PC-9 (cell line): ENCODE measurements around the gene MAGI2. TPM values are rescaled to one million over a fixed set of nuclear protein-coding genes. Genes with fewer than 3 reads are reported as not detected.

Experiments
- BruUV-seq: library from RNA; stranded (reverse); fragments of 400-500 nt; replicated peaks from 2 replicates; lab custom pipeline; 2021; lab: Mats Ljungman, UMichigan
- CTCF ChIA-PET: fragments of 300-600 bp; sonication (Branson Sonifier 250); formaldehyde crosslinking; loops from one replicate; lab custom pipeline; 2022; ENCODE audit warnings: antibody characterized with exemption; lab: Charles Lee
- POLR2A ChIA-PET: fragments of 300-600 bp; sonication (Branson Sonifier 250); formaldehyde crosslinking; loops from one replicate; lab custom pipeline; 2022; ENCODE audit warnings: antibody characterized with exemption; ENCODE audit not compliant: unreplicated experiment; lab: Charles Lee
- DNase-seq, 2 experiments: peaks; one replicate each; pipeline versions ENCODE4 v3.0.0 to v3.0.0-alpha.2; 2015 to 2022; ENCODE audit warnings: mixed read lengths in 1 of 2
- H2AFZ ChIP-seq: fragments of 200-600 bp; sonication (generic); 2 replicates; pipeline ENCODE4 v1.8.1; 2017; ENCODE audit warnings: antibody characterized with exemption
- H3F3A ChIP-seq: fragments of 200-600 bp; sonication (generic); 2 replicates; pipeline ENCODE4 v1.8.1; 2017; ENCODE audit warnings: antibody characterized with exemption, mild to moderate bottlenecking, low read depth; ENCODE audit not compliant: insufficient read depth
- H3K27ac ChIP-seq: fragments of 200-600 bp; sonication (generic); 2 replicates; pipeline ENCODE4 v1.6.1; 2016; ENCODE audit warnings: mixed run types
- H3K27me3 ChIP-seq: fragments of 200-600 bp; sonication (generic); 2 replicates; pipeline ENCODE4 v1.6.1; 2016; ENCODE audit warnings: low read depth, mixed run types; ENCODE audit not compliant: insufficient read depth
- H3K36me3 ChIP-seq: fragments of 200-600 bp; sonication (generic); 2 replicates; pipeline ENCODE4 v1.6.1; 2016; ENCODE audit warnings: low read depth, mixed run types
- H3K4me1 ChIP-seq: fragments of 200-600 bp; sonication (generic); replicated peaks from 2 replicates; pipeline ENCODE4 v1.6.1; 2016; ENCODE audit warnings: mixed run types; ENCODE audit not compliant: insufficient read depth
- H3K4me2 ChIP-seq: fragments of 200-600 bp; sonication (generic); 2 replicates; pipeline ENCODE4 v1.6.1; 2017; ENCODE audit warnings: mixed run types
- H3K4me3 ChIP-seq: fragments of 200-600 bp; sonication (generic); 2 replicates; pipeline ENCODE4 v1.6.1; 2016; ENCODE audit warnings: mixed run types
- H3K79me2 ChIP-seq: fragments of 200-600 bp; sonication (generic); 2 replicates; pipeline ENCODE4 v1.6.1; 2017; ENCODE audit warnings: low read depth, mixed run types
- H3K9me2 ChIP-seq: fragments of 200-600 bp; sonication (generic); 2 replicates; pipeline ENCODE4 v1.8.1; 2017; ENCODE audit warnings: mild to moderate bottlenecking; ENCODE audit not compliant: insufficient read depth
- H3K9me3 ChIP-seq: fragments of 200-600 bp; sonication (generic); 2 replicates; pipeline ENCODE4 v1.8.1; 2016; ENCODE audit warnings: low read depth; ENCODE audit not compliant: insufficient read depth
- H4K20me1 ChIP-seq: fragments of 200-600 bp; sonication (generic); 2 replicates; pipeline ENCODE4 v1.8.1; 2017; ENCODE audit not compliant: insufficient read depth
- CTCF ChIP-seq: fragments of 200-600 bp; sonication (generic); conservative IDR thresholded peaks from 2 replicates; pipeline ENCODE4 v1.6.1; 2017; ENCODE audit warnings: mixed run types, antibody characterized with exemption, mild to moderate bottlenecking, moderate library complexity
- EZH2 ChIP-seq: fragments of 200-600 bp; sonication (generic); IDR thresholded peaks from 2 replicates; pipeline ENCODE4 v1.8.0; 2017; ENCODE audit warnings: antibody characterized with exemption, low read depth
- intact Hi-C: fragments of 100-400 bp; cut with micrococcal nuclease; formaldehyde crosslinking; loops from one replicate; pipeline ENCODE4 v1.10.0; 2022; ENCODE audit not compliant: unreplicated experiment
- total RNA-seq: library from RNA; stranded (reverse); gene quantifications from 2 replicates; pipeline ENCODE4 v1.2.3, GENCODE V29; 2021

MAGI2 gene
- total RNA-seq, 1 experiment from 2014 or later, result 0.92 TPM

- CTCF ChIA-PET, result no interaction called here
These were observed 1410.3 kb downstream of the MAGI2 start for GRCh38 chr7:78043159-78043558.

GRCh38 chr7:78041423-78041822 is 1412.0 kb downstream of the MAGI2 start:
- TF ChIP-seq EZH2 (no peak), CTCF (no peak)
- H3K4me2 ChIP-seq, result no peak overlapping the region
- H3K27ac ChIP-seq, result no peak overlapping the region
- no peaks in the 10 kb centered on the region for H3K9me2 ChIP-seq
- no peaks in the 10 kb centered on the region for H3F3A ChIP-seq
- no peaks in the 10 kb centered on the region for H3K4me1 ChIP-seq
- no peaks in the 10 kb centered on the region for H3K27me3 ChIP-seq
- H3K36me3 ChIP-seq, result no peaks in the 10 kb centered on the region
- ChIA-PET CTCF (no interaction called here), POLR2A (no interaction called here)
- no peak overlapping the region for H2AFZ ChIP-seq
- BruUV-seq, result no TSS peak
- H3K79me2 ChIP-seq, result no peaks in the 10 kb centered on the region
- DNase-seq, result no peak
- H3K4me3 ChIP-seq, result no peak overlapping the region
- no peaks in the 10 kb centered on the region for H3K9me3 ChIP-seq
- no peaks in the 10 kb centered on the region for H4K20me1 ChIP-seq
- intact Hi-C loops, result no loop called here

More at GRCh38 chr7:78043159-78043558, 1410.3 kb downstream of the MAGI2 start:
- no peaks in the 10 kb centered on the region for H3K4me1 ChIP-seq
- no peak overlapping the region for H2AFZ ChIP-seq
- H3K4me2 ChIP-seq, result no peak overlapping the region
- H3K36me3 ChIP-seq, result no peaks in the 10 kb centered on the region
- H3K27me3 ChIP-seq, result no peaks in the 10 kb centered on the region
- POLR2A ChIA-PET, result interaction anchor here (0.6 kb wide), 1 partner anchor 118 kb away, joined by 3 read pairs; no protein-coding TSS in a partner anchor
- H4K20me1 ChIP-seq, result no peaks in the 10 kb centered on the region
- no peak overlapping the region for H3K4me3 ChIP-seq
- H3F3A ChIP-seq, result no peaks in the 10 kb centered on the region
- intact Hi-C loops, result no loop called here
- no peak for TF ChIP-seq EZH2
- no peak for TF ChIP-seq CTCF
- H3K79me2 ChIP-seq, result no peaks in the 10 kb centered on the region
- DNase-seq, result no peak
- no peaks in the 10 kb centered on the region for H3K9me2 ChIP-seq
- H3K27ac ChIP-seq, result no peak overlapping the region
- H3K9me3 ChIP-seq, result no peaks in the 10 kb centered on the region
- no TSS peak for BruUV-seq

GRCh38 chr7:78039790-78040776 is 1413.4 kb downstream of the MAGI2 start:
- Histone ChIP-seq H3F3A (no peaks in the 10 kb centered on the region), H3K4me2 (no peak overlapping the region), H3K27me3 (no peaks in the 10 kb centered on the region; the same call in 1 of the 2 replicates), H3K36me3 (no peaks in the 10 kb centered on the region), H4K20me1 (no peaks in the 10 kb centered on the region), H3K4me3 (no peak overlapping the region), H3K79me2 (no peaks in the 10 kb centered on the region), H2AFZ (no peak overlapping the region), H3K27ac (no peak overlapping the region), H3K9me3 (no peaks in the 10 kb centered on the region), H3K9me2 (no peaks in the 10 kb centered on the region), H3K4me1 (no peaks in the 10 kb centered on the region)
- CTCF ChIA-PET, result no interaction called here
- no TSS peak for BruUV-seq
- DNase-seq, result no peak
- intact Hi-C loops, result no loop called here
- POLR2A ChIA-PET, result no interaction called here
- TF ChIP-seq CTCF (peak; percentile 53; the same call in 1 of the 2 replicates), EZH2 (no peak)
